Inflammatory macrophage (primary cell): ENCODE data around the gene RAP2A.

Experiments used
- DNase-seq, 2 donors: peaks; one replicate each; pipeline ENCODE4 v3.0.0-alpha.2; 2020 to 2022

Gene RAP2A

DNA sequence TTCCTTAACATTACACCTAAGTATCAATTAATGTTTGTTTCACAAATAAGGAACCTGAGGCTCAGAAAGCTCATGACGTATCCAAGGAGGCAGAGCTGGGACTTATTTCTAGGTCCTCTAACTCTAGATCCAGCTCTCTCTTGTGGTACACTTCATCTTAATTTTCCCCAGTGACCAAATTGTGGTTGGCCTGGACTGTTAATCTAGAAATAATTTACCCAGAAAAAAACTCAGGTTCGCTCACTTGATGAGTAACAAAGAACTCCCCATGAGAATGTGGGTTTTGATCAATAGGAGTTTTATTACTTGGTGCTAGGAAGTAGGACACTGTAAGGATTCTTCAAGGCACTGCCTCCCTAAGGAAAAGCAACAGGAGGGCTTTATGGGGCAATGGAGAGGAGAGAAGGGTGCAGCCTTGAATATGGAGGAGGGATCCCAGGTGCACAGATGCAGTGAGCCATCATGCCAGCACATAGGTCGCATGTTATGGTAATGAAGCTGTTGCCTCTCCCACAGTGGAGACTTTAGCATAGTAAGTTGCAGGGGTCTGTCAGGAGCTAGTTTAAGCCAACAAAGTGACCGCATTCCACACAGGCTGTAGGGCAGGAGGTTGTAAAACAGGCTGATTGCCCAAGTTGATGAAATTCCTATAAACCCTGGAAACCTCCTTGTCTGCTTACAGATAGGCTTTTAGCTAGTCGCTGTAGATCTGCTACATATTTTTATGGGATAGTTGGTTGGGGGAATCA lies 14.7 kb downstream of the RAP2A start:
- DNase-seq: no peak

DNA sequence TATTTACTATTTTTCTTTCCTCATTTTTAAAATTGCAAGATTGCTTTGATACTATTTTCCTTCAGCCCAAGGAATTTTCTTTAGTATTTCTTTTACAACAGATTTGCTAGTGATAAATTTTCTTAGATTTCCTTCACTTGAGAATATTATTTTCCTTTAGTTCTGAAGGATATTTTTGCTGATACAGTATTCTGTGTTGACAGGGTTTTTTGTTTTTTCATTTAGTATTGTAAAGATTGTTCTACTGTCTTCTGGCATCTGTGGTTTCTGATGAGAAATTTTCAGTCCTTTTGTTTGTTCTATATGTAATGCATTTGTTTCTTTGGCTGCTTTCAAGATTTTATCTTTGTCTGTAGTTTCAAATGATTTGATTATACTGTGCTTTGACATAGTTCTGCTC lies 20.7 kb downstream of the RAP2A start:
- no peak for DNase-seq

GRCh38 chr13:97456047-97456446 lies 22.1 kb downstream of the RAP2A start:
- no peak for DNase-seq

- DNase-seq: no peak
Measured at GRCh38 chr13:97459215-97459777, 25.3 kb downstream of the RAP2A start.

- peak; percentile 37 to 47 for DNase-seq
Measured at GRCh38 chr13:97460004-97460775, 26.2 kb downstream of the RAP2A start.

DNA sequence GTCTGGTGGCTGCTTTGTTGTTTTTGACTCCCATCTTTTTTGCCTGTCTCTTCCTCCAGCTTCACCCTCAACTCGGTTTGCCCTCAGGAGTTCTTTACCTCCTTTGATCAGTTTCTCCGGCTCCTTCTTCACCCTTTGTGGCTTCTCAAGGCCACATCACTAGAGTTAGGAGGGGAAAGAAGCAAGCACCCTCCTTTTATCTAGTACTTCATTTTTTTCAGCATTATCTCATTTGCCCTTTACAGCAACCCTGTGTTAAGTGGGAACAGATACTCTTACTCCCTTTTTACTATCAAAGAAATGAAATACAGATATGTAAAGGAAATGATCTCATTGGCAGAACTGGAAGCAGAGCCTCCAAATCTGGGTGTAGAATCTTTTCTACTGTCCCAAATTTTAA lies 26.9 kb downstream of the RAP2A start:
- no peak for DNase-seq

DNA sequence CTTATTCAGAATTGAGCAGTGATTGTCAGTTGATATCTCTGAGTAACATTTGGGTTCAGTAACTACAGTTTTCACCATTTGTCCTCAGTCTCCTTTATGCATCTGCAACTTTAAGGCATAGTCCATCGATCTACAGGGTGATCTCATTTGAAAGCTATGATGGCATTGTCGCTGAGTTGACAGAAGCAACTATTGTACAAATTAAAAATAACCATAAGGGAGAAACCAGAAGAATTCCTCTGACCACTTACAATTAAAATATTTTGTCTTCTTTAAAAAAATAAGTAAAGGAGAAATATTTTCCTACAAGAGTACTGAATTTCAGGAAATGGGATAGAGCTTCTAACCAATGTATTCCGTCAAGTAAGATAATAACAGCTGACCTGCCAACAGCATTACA lies 30.6 kb downstream of the RAP2A start:
- no peak for DNase-seq

GRCh38 chr13:97466722-97467121 lies 32.8 kb downstream of the RAP2A start:
- DNase-seq: no peak

DNA sequence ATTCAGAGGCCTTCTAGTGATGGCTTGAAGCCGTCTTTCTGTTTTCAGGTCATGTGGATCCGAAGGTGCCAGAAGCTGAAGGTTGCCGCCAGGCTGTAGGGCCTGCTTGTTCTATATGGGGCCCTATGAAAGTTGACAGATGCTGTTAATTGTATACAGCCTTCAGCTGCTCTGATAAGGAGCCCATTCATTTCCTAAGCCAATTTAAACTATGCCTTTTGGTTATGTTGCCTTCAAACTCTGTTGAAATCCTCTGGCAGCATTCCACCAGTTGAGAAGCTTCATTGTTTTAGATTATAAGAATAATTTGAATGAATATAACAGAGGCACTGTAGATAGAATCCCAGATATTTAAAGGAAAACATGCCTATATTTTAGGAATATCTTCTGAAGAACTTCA lies 34.4 kb downstream of the RAP2A start:
- no peak for DNase-seq

- no peak for DNase-seq
Measured at GRCh38 chr13:97471711-97472110, 37.7 kb downstream of the RAP2A start.

- no peak for DNase-seq
Measured at GRCh38 chr13:97474349-97474980, 40.5 kb downstream of the RAP2A start.

GRCh38 chr13:97475011-97475410 lies 41.0 kb downstream of the RAP2A start:
- no peak for DNase-seq

GRCh38 chr13:97477844-97478243 lies 43.9 kb downstream of the RAP2A start:
- DNase-seq: no peak

GRCh38 chr13:97478247-97478646 lies 44.3 kb downstream of the RAP2A start:
- DNase-seq: no peak

- no peak for DNase-seq
Measured at GRCh38 chr13:97483465-97483864, 49.5 kb downstream of the RAP2A start.

GRCh38 chr13:97484301-97484700 lies 50.3 kb downstream of the RAP2A start:
- no peak for DNase-seq

- DNase-seq: no peak
Measured at GRCh38 chr13:97485320-97485719, 51.4 kb downstream of the RAP2A start.

DNA sequence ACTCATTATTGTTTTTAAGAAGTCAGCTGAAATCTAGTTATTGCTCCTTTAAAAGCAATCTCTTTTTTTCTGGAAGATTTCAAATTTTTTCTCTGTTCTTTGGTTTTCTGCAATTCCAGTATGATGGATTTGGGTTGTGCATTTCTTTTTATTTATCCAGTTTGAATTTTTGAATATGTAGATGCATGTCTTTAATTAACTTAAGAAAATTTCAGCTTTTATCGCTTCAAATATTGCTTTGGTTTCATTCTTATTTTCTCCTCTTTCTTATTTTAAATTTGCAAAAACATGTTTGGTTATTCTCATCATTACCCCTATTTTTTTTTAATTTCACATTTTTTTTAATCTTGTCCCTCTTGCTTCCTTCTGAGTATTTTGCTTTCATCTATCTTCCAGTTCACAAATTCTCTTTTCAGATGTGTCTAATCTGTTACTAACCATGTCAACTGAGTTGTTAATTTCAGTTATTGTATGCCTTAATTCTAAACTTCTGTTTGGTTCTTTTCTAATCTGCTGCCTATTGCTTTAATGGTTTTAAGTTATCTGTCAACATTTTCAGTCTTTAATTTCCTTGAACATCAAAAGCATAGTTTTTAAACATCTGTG lies 56.8 kb downstream of the RAP2A start:
- no peak for DNase-seq

DNA sequence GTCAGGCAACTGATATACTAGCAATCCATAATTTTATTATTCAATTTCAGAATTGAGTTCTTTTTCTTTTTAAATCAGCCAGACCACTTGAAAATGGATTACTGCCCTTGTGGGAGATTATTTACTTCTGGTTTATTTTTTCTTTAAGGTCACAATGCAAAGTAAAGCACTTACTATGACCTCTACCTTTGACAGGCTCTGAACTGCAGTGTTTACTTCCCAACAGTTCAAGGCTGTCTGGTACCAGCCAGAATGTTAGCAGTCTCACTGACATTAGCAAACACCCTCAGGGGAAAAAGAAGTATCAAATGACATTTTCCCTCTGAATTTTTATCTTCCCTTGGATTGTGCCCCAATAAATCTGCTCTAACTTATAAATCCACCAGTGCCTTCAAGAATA lies 57.5 kb downstream of the RAP2A start:
- no peak for DNase-seq

- no peak for DNase-seq
Measured at GRCh38 chr13:97492257-97492656, 58.3 kb downstream of the RAP2A start.

DNA sequence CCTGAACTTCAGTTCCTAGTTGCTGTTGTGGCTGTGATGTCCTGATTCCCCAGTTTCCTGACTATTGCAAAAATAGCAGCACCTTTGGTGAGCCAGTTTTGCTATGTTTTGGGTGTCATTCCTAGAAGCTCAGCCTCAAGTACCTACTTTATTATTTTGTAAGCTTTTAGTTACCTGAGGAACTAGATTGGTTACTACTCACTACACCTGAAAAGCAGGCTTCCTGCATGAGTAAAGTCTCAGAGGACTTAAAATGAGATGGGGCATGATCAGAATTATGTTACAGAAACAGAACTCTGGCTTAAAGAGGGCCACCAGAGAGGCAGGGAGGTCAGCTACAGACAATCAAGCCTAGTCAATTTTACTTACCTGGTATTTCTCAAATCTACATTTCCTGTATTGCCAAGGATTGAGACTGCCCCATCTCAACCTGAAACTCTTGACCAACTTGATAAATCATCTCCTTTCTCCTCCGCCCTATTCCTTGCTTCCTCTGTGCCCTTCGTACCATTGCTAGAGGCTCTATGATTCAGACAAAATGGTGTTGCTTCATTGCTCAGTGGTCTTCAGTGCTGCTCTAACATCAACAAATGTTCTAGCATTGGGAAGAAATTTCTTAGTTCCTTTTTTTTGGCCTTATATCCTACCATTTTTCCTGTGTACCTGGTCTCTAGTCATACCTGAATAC lies 58.9 kb downstream of the RAP2A start:
- no peak for DNase-seq

- DNase-seq: no peak
Measured at GRCh38 chr13:97493456-97493855, 59.5 kb downstream of the RAP2A start.
